ENCODE measurements around the gene STYX. TPM values are rescaled to one million over a fixed set of nuclear protein-coding genes. Genes with fewer than 3 reads are reported as not detected.

STYX gene
- 13.1 and 13.5 TPM in 2 replicates for total RNA-seq

- H3K4me1 Mint-ChIP-seq = peaks cover 46% of the 10 kb centered on the region
- H3K36me3 Mint-ChIP-seq (ENCODE audit: low read depth) = peaks cover 43% of the 10 kb centered on the region
- H3K4me3 Mint-ChIP-seq = peak within 1 kb of the TSS; percentile 94
- DNase-seq = peak; percentile 95
- CTCF ChIA-PET = no interaction called here
- intact Hi-C loops (cut with micrococcal nuclease) = loop anchor here (1.0 to 2.0 kb wide), 8 partner anchors 8 to 824 kb away; partner anchors contain the start of genes DDHD1, ERO1A, GNPNAT1 and GPR137C
- H3K27me3 Mint-ChIP-seq = no peaks in the 10 kb centered on the region
- ATAC-seq (ENCODE audit: low read depth) = peak; percentile 96
- no peak for TF ChIP-seq CTCF (IDR thresholded peaks at IDR 0.05)
- H3K9me3 Mint-ChIP-seq = no peaks in the 10 kb centered on the region
- POLR2A ChIA-PET = interaction anchor here (0.6 to 3.4 kb wide), 9 partner anchors 12 to 422 kb away, joined by 3 to 37 read pairs (median 5); partner anchors contain the start of genes ERO1A, GPR137C and TXNDC16
- peak within 1 kb of the TSS; percentile 89 for H3K27ac Mint-ChIP-seq
These were observed at the start of gene STYX for GRCh38 chr14:52729925-52730708. Gene STYX, plus strand, starts transcription at chr14:52730166. Its CDS starts 309 bp downstream, at chr14:52730475.

GRCh38 chr14:52683985-52684520 lies 45.9 kb upstream of the STYX start:
- Mint-ChIP-seq H3K9me3 (no peaks in the 10 kb centered on the region), H3K4me1 (peaks cover 28% of the 10 kb centered on the region), H3K36me3 (ENCODE audit: low read depth) (peaks cover 8% of the 10 kb centered on the region), H3K27me3 (no peaks in the 10 kb centered on the region), H3K4me3 (no peak overlapping the region), H3K27ac (no peak overlapping the region)
- intact Hi-C loops (cut with micrococcal nuclease) = no loop called here
- CTCF ChIA-PET = no interaction called here
- DNase-seq (no peak), ATAC-seq (ENCODE audit: low read depth) (no peak)
- no peak for TF ChIP-seq CTCF (IDR thresholded peaks at IDR 0.05)
- POLR2A ChIA-PET = no interaction called here

GRCh38 chr14:52686176-52686575 lies 43.8 kb upstream of the STYX start:
- H3K9me3 Mint-ChIP-seq = no peaks in the 10 kb centered on the region
- ATAC-seq (ENCODE audit: low read depth) (no peak), DNase-seq (no peak)
- peaks cover 31% of the 10 kb centered on the region for H3K4me1 Mint-ChIP-seq
- TF ChIP-seq CTCF (IDR thresholded peaks at IDR 0.05) = no peak
- H3K27ac Mint-ChIP-seq = no peak overlapping the region
- intact Hi-C loops (cut with micrococcal nuclease) = no loop called here
- POLR2A ChIA-PET = no interaction called here
- peaks cover 1% of the 10 kb centered on the region for H3K36me3 Mint-ChIP-seq (ENCODE audit: low read depth)
- H3K4me3 Mint-ChIP-seq = no peak overlapping the region
- CTCF ChIA-PET = no interaction called here
- H3K27me3 Mint-ChIP-seq = no peaks in the 10 kb centered on the region

GRCh38 chr14:52690983-52691760 lies 38.8 kb upstream of the STYX start:
- H3K36me3 Mint-ChIP-seq (ENCODE audit: low read depth) = peaks cover 6% of the 10 kb centered on the region
- H3K27me3 Mint-ChIP-seq = no peaks in the 10 kb centered on the region
- ATAC-seq (ENCODE audit: low read depth) (no peak), DNase-seq (no peak)
- ChIA-PET CTCF (no interaction called here), POLR2A (interaction anchor here (1.2 kb wide), 1 partner anchor 37 kb away, joined by 3 read pairs; no protein-coding TSS in a partner anchor)
- peaks cover 45% of the 10 kb centered on the region for H3K4me1 Mint-ChIP-seq
- H3K4me3 Mint-ChIP-seq = no peak overlapping the region
- no peaks in the 10 kb centered on the region for H3K9me3 Mint-ChIP-seq
- H3K27ac Mint-ChIP-seq = no peak overlapping the region
- intact Hi-C loops (cut with micrococcal nuclease) = no loop called here
- TF ChIP-seq CTCF (IDR thresholded peaks at IDR 0.05) = no peak
